Sigmoid colon (tissue), 4 donors: ENCODE measurements around the gene PRR20A.

Experiments
- EP300 ChIP-seq, 4 donors: sonication (generic); formaldehyde crosslinking; IDR thresholded peaks; one replicate each; pipeline ENCODE4 v1.6.1; 2017; ENCODE audit warnings: antibody characterized with exemption in 4 of 4
- POLR2A ChIP-seq, 2 donors: fragments of 450-650 bp; IDR thresholded peaks; one replicate each; pipeline ENCODE4 v1.6.1; 2016; ENCODE audit warnings: antibody characterized with exemption in 2 of 2, mild to moderate bottlenecking in 2 of 2, moderate library complexity in 2 of 2
- POLR2AphosphoS5 ChIP-seq, 4 donors: sonication (generic); formaldehyde crosslinking; IDR thresholded peaks; one replicate each; pipeline ENCODE4 v1.6.1; 2017; ENCODE audit warnings: antibody characterized with exemption in 4 of 4
- TF ChIP-seq, protein P1 (sequence below), 4 experiments: fragments of 450-650 bp in 3 of 4; fragments of 200-600 bp in 1 of 4; IDR thresholded peaks; one replicate each; pipeline ENCODE4 v1.5.1; 2016 to 2019; ENCODE audit warnings: antibody characterized with exemption in 4 of 4, mild to moderate bottlenecking in 3 of 4, moderate library complexity in 2 of 4

GRCh38 chr13:57191667-57192066 is 50.9 kb downstream of the PRR20A start:
- TF ChIP-seq, protein P1, sequence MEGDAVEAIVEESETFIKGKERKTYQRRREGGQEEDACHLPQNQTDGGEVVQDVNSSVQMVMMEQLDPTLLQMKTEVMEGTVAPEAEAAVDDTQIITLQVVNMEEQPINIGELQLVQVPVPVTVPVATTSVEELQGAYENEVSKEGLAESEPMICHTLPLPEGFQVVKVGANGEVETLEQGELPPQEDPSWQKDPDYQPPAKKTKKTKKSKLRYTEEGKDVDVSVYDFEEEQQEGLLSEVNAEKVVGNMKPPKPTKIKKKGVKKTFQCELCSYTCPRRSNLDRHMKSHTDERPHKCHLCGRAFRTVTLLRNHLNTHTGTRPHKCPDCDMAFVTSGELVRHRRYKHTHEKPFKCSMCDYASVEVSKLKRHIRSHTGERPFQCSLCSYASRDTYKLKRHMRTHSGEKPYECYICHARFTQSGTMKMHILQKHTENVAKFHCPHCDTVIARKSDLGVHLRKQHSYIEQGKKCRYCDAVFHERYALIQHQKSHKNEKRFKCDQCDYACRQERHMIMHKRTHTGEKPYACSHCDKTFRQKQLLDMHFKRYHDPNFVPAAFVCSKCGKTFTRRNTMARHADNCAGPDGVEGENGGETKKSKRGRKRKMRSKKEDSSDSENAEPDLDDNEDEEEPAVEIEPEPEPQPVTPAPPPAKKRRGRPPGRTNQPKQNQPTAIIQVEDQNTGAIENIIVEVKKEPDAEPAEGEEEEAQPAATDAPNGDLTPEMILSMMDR (IDR thresholded peaks at IDR 0.05): no peak
- TF ChIP-seq POLR2A (IDR thresholded peaks at IDR 0.05) (no peak), EP300 (IDR thresholded peaks at IDR 0.05) (no peak), POLR2AphosphoS5 (IDR thresholded peaks at IDR 0.05) (no peak)
